DOHH2 (cell line): ENCODE measurements around the gene CFAP210.

Source experiments
- H3F3A ChIP-seq: fragments of 200-600 bp; sonication (generic), shearing (Covaris generic); 2 replicates; pipeline ENCODE4 v1.6.0; 2016; ENCODE audit warnings: antibody characterized with exemption, mild to moderate bottlenecking; ENCODE audit not compliant: control insufficient read depth, insufficient read depth
- H3K27ac ChIP-seq: fragments of 200-600 bp; sonication (generic); 2 replicates; pipeline ENCODE4 v1.5.1; 2014; ENCODE audit warnings: low read depth, mild to moderate bottlenecking, low read length, moderate library complexity
- H3K27me3 ChIP-seq: fragments of 200-600 bp; sonication (generic); 2 replicates; pipeline ENCODE4 v1.6.1; 2014; ENCODE audit warnings: mild to moderate bottlenecking, low read length, mixed read lengths; ENCODE audit not compliant: control insufficient read depth
- H3K36me3 ChIP-seq: fragments of 200-600 bp; sonication (generic); 2 replicates; pipeline ENCODE4 v1.6.1; 2014; ENCODE audit warnings: mild to moderate bottlenecking, low read length, moderate library complexity, mixed read lengths; ENCODE audit not compliant: control insufficient read depth
- H3K4me1 ChIP-seq: fragments of 200-600 bp; sonication (generic); 2 replicates; pipeline ENCODE4 v1.6.1; 2014; ENCODE audit warnings: mild to moderate bottlenecking, low read length, mixed read lengths; ENCODE audit not compliant: control insufficient read depth
- H3K4me2 ChIP-seq: fragments of 200-600 bp; sonication (generic); 2 replicates; pipeline ENCODE4 v1.6.0; 2014; ENCODE audit warnings: mild to moderate bottlenecking, low read length, moderate library complexity
- H3K4me3 ChIP-seq: fragments of 200-600 bp; sonication (generic); 2 replicates; pipeline ENCODE4 v1.5.1; 2014; ENCODE audit warnings: mild to moderate bottlenecking, low read length, mixed read lengths
- H3K79me2 ChIP-seq: fragments of 200-600 bp; sonication (generic); 2 replicates; pipeline ENCODE4 v1.6.1; 2014; ENCODE audit warnings: mild to moderate bottlenecking, low read length, mixed read lengths; ENCODE audit not compliant: control insufficient read depth
- H3K9me2 ChIP-seq: fragments of 200-600 bp; sonication (generic); replicated peaks from 2 replicates; pipeline ENCODE4 v1.6.1; 2014; ENCODE audit warnings: mild to moderate bottlenecking, low read length, mixed read lengths; ENCODE audit not compliant: control insufficient read depth
- H3K9me3 ChIP-seq: fragments of 200-600 bp; sonication (generic); 2 replicates; pipeline ENCODE4 v1.6.1; 2014; ENCODE audit warnings: antibody characterized with exemption, low read length, mixed read lengths; ENCODE audit not compliant: control insufficient read depth, insufficient read depth
- H4K20me1 ChIP-seq: fragments of 200-600 bp; sonication (generic); 2 replicates; pipeline ENCODE4 v1.6.0; 2014; ENCODE audit warnings: low read depth, mild to moderate bottlenecking, antibody characterized with exemption, low read length, moderate library complexity; ENCODE audit not compliant: control insufficient read depth, insufficient read depth
- CTCF ChIP-seq: fragments of 200-600 bp; sonication (generic); IDR thresholded peaks from one replicate; pipeline ENCODE4 v1.5.1; 2014; ENCODE audit warnings: antibody characterized with exemption, mild to moderate bottlenecking, low read depth, low read length; ENCODE audit not compliant: poor library complexity, severe bottlenecking
- EZH2phosphoT487 ChIP-seq: fragments of 200-600 bp; sonication (generic); IDR thresholded peaks from 2 replicates; pipeline ENCODE4 v1.6.1; 2017; ENCODE audit warnings: borderline replicate concordance, mild to moderate bottlenecking, antibody characterized with exemption, low read length, moderate library complexity, mixed read lengths

The CFAP210 gene

GRCh38 chr2:169644173-169644572 lies 50.0 kb downstream of the CFAP210 start:
- H3K9me3 ChIP-seq = no peaks in the 10 kb centered on the region
- H3F3A ChIP-seq = peaks cover 3% of the 10 kb centered on the region; the same call in 1 of the 2 replicates
- no peaks in the 10 kb centered on the region for H3K4me1 ChIP-seq
- no peak overlapping the region for H3K27ac ChIP-seq
- H3K9me2 ChIP-seq = no peaks in the 10 kb centered on the region
- no peaks in the 10 kb centered on the region for H3K36me3 ChIP-seq
- H3K4me3 ChIP-seq = no peak overlapping the region
- H4K20me1 ChIP-seq = no peaks in the 10 kb centered on the region
- H3K27me3 ChIP-seq = 0 out of 2 replicates have a peak, but pooled peaks cover 2% of the 10 kb centered on the region
- H3K79me2 ChIP-seq = no peaks in the 10 kb centered on the region
- TF ChIP-seq CTCF (no peak), EZH2phosphoT487 (no peak)
- no peak overlapping the region for H3K4me2 ChIP-seq

- Histone ChIP-seq H3K27ac (no peak overlapping the region), H4K20me1 (no peaks in the 10 kb centered on the region), H3K9me3 (no peaks in the 10 kb centered on the region), H3K9me2 (no peaks in the 10 kb centered on the region), H3F3A (peaks cover 3% of the 10 kb centered on the region; the same call in 1 of the 2 replicates), H3K4me1 (no peaks in the 10 kb centered on the region), H3K4me2 (no peak overlapping the region), H3K27me3 (no peaks in the 10 kb centered on the region), H3K36me3 (peaks cover 22% of the 10 kb centered on the region), H3K4me3 (no peak overlapping the region), H3K79me2 (no peaks in the 10 kb centered on the region)
- no peak for TF ChIP-seq CTCF
- no peak for TF ChIP-seq EZH2phosphoT487
These were observed 52.7 kb downstream of the CFAP210 start for GRCh38 chr2:169641464-169641863.

- H3K27ac ChIP-seq = no peak overlapping the region
- H3K79me2 ChIP-seq = no peaks in the 10 kb centered on the region
- peaks cover 3% of the 10 kb centered on the region; the same call in 1 of the 2 replicates for H3F3A ChIP-seq
- TF ChIP-seq EZH2phosphoT487 (no peak), CTCF (no peak)
- no peaks in the 10 kb centered on the region for H3K4me1 ChIP-seq
- H3K4me3 ChIP-seq = no peak overlapping the region
- no peaks in the 10 kb centered on the region for H3K27me3 ChIP-seq
- H3K36me3 ChIP-seq = peaks cover 34% of the 10 kb centered on the region
- no peak overlapping the region for H3K4me2 ChIP-seq
- no peaks in the 10 kb centered on the region for H3K9me3 ChIP-seq
- no peaks in the 10 kb centered on the region for H4K20me1 ChIP-seq
- no peaks in the 10 kb centered on the region for H3K9me2 ChIP-seq
These were observed 54.1 kb downstream of the CFAP210 start for GRCh38 chr2:169640104-169640503.
